ENCODE measurements around the gene PFDN6. TPM values are rescaled to one million over a fixed set of nuclear protein-coding genes. Genes with fewer than 3 reads are reported as not detected.

Gene PFDN6
- total and polyA plus RNA-seq, 9 of the 15 experiments (the other 6 are each of a cell fraction or from before 2014, with no cell fraction given): 6.8 to 475 (median 216) TPM

DNA sequence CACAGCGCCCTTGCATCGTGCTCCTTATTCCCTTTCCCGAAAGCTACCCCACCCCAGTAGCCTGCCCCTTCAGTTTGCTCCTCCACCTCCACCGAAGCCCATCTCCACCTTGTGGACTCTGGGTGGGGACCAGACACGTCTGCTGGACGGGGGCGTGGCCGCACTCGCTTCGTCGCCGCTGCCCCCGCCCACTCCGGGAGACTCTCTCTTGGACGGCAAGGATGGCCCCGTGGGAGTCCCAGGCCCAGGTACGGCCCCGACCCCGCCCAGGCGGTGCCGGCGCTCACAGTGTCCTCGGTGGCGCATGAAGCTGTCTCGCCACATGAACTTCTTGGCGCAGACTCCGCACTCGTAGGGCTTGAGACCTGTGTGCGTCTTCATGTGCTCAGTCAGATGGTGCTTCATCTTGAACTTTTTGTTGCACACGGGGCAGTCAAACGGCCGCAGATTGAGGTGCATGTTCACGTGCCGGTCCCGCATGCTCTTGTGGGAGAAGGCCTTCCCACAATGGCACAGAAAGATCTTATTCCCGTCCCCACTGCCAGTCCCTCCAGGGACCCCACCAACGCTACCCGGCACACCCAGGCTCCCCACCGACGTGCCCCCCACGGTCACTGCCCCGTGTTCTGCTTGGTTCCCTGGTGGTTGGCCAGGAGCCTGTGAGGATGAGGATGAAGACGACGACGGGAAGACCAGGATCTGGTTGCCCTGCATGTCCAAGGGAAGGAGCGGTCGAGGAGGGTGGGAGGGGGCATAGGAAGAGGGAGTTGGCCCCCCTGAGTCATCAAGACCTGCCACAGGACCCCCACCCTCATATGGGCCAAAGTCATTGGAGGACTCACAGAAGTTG is 25.8 kb downstream of the PFDN6 start (continued):
- 0 out of 2 replicates have a peak, but pooled peaks have one; percentile 30 for TF ChIP-seq ETV5 (CRISPR knock-in tag; IDR thresholded peaks at IDR 0.05; ENCODE audit: low read depth)
- peak in 1 of 3 experiments; percentile 31 for TF ChIP-seq YY1 (IDR thresholded peaks at IDR 0.05; ENCODE audit: borderline replicate concordance in 1 of 3, control insufficient read depth in 1 of 3, extremely low read depth in 1 of 3, insufficient read depth in 3 of 3, insufficient read length in 1 of 3, insufficient replicate concordance in 2 of 3, low read depth in 1 of 3, low read length in 2 of 3)
- TF ChIP-seq POLR2AphosphoS2 (IDR thresholded peaks at IDR 0.05; ENCODE audit: low read length): peak; percentile 51; the same call in 1 of the 2 replicates
- TF ChIP-seq CCAR2 (IDR thresholded peaks at IDR 0.05; ENCODE audit: low read depth, low read length): no peak
- TF ChIP-seq CXXC5 (CRISPR knock-in tag; IDR thresholded peaks at IDR 0.05): peak; percentile 61
- no peak; the same call in 1 of the 2 replicates for TF ChIP-seq CEBPG (CRISPR knock-in tag; IDR thresholded peaks at IDR 0.05)
- no peak for TF ChIP-seq CEBPG (tag; conservative IDR thresholded peaks at IDR 0.05 in 1 of 2, IDR thresholded peaks at IDR 0.05 in 1 of 2)
- TF ChIP-seq CBFA2T2 (conservative IDR thresholded peaks at IDR 0.05): no peak
- peak; percentile 12 for TF ChIP-seq KDM5B (IDR thresholded peaks at IDR 0.05; ENCODE audit: insufficient replicate concordance, low read depth, low read length)
- TF ChIP-seq, protein P1, sequence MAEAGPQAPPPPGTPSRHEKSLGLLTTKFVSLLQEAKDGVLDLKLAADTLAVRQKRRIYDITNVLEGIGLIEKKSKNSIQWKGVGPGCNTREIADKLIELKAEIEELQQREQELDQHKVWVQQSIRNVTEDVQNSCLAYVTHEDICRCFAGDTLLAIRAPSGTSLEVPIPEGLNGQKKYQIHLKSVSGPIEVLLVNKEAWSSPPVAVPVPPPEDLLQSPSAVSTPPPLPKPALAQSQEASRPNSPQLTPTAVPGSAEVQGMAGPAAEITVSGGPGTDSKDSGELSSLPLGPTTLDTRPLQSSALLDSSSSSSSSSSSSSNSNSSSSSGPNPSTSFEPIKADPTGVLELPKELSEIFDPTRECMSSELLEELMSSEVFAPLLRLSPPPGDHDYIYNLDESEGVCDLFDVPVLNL (CRISPR knock-in tag; IDR thresholded peaks at IDR 0.05; ENCODE audit: low read depth): 0 out of 2 replicates have a peak, but pooled peaks have one; percentile 23
- no peak for TF ChIP-seq ZNF121 (CRISPR knock-in tag; conservative IDR thresholded peaks at IDR 0.05)
- TF ChIP-seq, protein P2, sequence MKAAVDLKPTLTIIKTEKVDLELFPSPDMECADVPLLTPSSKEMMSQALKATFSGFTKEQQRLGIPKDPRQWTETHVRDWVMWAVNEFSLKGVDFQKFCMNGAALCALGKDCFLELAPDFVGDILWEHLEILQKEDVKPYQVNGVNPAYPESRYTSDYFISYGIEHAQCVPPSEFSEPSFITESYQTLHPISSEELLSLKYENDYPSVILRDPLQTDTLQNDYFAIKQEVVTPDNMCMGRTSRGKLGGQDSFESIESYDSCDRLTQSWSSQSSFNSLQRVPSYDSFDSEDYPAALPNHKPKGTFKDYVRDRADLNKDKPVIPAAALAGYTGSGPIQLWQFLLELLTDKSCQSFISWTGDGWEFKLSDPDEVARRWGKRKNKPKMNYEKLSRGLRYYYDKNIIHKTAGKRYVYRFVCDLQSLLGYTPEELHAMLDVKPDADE (conservative IDR thresholded peaks at IDR 0.05; ENCODE audit: control insufficient read depth, low read depth, low read length): peak; percentile 40; the same call in 1 of the 2 replicates
- TF ChIP-seq, protein P3, sequence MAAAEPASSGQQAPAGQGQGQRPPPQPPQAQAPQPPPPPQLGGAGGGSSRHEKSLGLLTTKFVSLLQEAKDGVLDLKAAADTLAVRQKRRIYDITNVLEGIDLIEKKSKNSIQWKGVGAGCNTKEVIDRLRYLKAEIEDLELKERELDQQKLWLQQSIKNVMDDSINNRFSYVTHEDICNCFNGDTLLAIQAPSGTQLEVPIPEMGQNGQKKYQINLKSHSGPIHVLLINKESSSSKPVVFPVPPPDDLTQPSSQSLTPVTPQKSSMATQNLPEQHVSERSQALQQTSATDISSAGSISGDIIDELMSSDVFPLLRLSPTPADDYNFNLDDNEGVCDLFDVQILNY (CRISPR knock-in tag; IDR thresholded peaks at IDR 0.05): 0 out of 2 replicates have a peak, but pooled peaks have one; percentile 55
- 0 out of 2 replicates have a peak, but pooled peaks have one; percentile 55 for TF ChIP-seq POLR2A (conservative IDR thresholded peaks at IDR 0.05)
- TF ChIP-seq, protein P4, sequence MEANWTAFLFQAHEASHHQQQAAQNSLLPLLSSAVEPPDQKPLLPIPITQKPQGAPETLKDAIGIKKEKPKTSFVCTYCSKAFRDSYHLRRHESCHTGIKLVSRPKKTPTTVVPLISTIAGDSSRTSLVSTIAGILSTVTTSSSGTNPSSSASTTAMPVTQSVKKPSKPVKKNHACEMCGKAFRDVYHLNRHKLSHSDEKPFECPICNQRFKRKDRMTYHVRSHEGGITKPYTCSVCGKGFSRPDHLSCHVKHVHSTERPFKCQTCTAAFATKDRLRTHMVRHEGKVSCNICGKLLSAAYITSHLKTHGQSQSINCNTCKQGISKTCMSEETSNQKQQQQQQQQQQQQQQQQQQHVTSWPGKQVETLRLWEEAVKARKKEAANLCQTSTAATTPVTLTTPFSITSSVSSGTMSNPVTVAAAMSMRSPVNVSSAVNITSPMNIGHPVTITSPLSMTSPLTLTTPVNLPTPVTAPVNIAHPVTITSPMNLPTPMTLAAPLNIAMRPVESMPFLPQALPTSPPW (CRISPR knock-in tag; IDR thresholded peaks at IDR 0.05): 0 out of 2 replicates have a peak, but pooled peaks have one; percentile 8
- TF ChIP-seq CBX3 (IDR thresholded peaks at IDR 0.05; ENCODE audit: borderline replicate concordance in 1 of 2, low read length in 2 of 2): no peak
- 0 out of 2 replicates have a peak, but pooled peaks have one; percentile 32 for TF ChIP-seq SREBF2 (CRISPR knock-in tag; IDR thresholded peaks at IDR 0.05)
- TF ChIP-seq SRF (CRISPR knock-in tag; IDR thresholded peaks at IDR 0.05): 0 out of 4 replicates have a peak, but pooled peaks of 1 of the 2 experiments have one; percentile 38

All from K562 (cell line).